ENCODE data around the gene CLIP1. TPM values are rescaled to one million over a fixed set of nuclear protein-coding genes. Genes with fewer than 3 reads are reported as not detected.
A peak's percentile ranks its signal among the peaks of the same experiment; 100 is the strongest.
"Not testable (repeated sequence)": the region's sequence is repeated elsewhere in the genome, so short reads cannot be mapped to it uniquely, and the experiment has no call there.

Gene CLIP1
- 78.6 and 81.8 TPM in 2 replicates for total RNA-seq
- long read RNA-seq, partial matches to known transcripts: 150 of 183 reads
- long read RNA-seq, other reads (novel, unspliced or antisense): 31 of 183 reads

GRCh38 chr12:122421821-122422729, at the start of gene CLIP1:
Gene CLIP1 (minus strand): TSS chr12:122422669. CDS start chr12:122380452, 42,217 bp downstream.
- DNase-seq (ENCODE audit: low spot score, unreplicated experiment): peak; percentile 69
- Mint-ChIP-seq H3K4me3 (ENCODE audit: low read depth) (peak within 1 kb of the TSS; percentile 92), H3K27me3 (no peaks in the 10 kb centered on the region), H3K36me3 (ENCODE audit: insufficient read depth) (peaks cover 4% of the 10 kb centered on the region), H3K27ac (peak within 1 kb of the TSS; percentile 100), H3K4me1 (ENCODE audit: low read depth) (peaks cover 36% of the 10 kb centered on the region), H3K9me3 (ENCODE audit: low read depth) (no peaks in the 10 kb centered on the region)
- peak; percentile 48 for TF ChIP-seq CTCF (IDR thresholded peaks at IDR 0.05; ENCODE audit: unreplicated experiment)

- Mint-ChIP-seq H3K9me3 (ENCODE audit: low read depth) (no peaks in the 10 kb centered on the region), H3K4me1 (ENCODE audit: low read depth) (peaks cover 8% of the 10 kb centered on the region), H3K27ac (peak overlapping the region; percentile 43), H3K27me3 (no peaks in the 10 kb centered on the region), H3K4me3 (ENCODE audit: low read depth) (no peak overlapping the region), H3K36me3 (ENCODE audit: insufficient read depth) (peaks cover 16% of the 10 kb centered on the region)
- peak; percentile 80 for TF ChIP-seq CTCF (IDR thresholded peaks at IDR 0.05; ENCODE audit: unreplicated experiment)
- no peak for DNase-seq (ENCODE audit: low spot score, unreplicated experiment)
These were observed 49.1 kb upstream of the CLIP1 start for GRCh38 chr12:122471324-122472226.

GRCh38 chr12:122470576-122470975, 48.1 kb upstream of the CLIP1 start:
- not testable (repeated sequence) for H3K4me1 Mint-ChIP-seq (ENCODE audit: low read depth); DNase-seq (ENCODE audit: low spot score, unreplicated experiment); H3K9me3 Mint-ChIP-seq (ENCODE audit: low read depth); H3K4me3 Mint-ChIP-seq (ENCODE audit: low read depth); H3K36me3 Mint-ChIP-seq (ENCODE audit: insufficient read depth); H3K27ac Mint-ChIP-seq; H3K27me3 Mint-ChIP-seq

GRCh38 chr12:122469856-122470255, 47.4 kb upstream of the CLIP1 start:
- DNase-seq (ENCODE audit: low spot score, unreplicated experiment); H3K27me3 Mint-ChIP-seq; H3K27ac Mint-ChIP-seq; H3K4me3 Mint-ChIP-seq (ENCODE audit: low read depth); H3K36me3 Mint-ChIP-seq (ENCODE audit: insufficient read depth); H3K9me3 Mint-ChIP-seq (ENCODE audit: low read depth); H3K4me1 Mint-ChIP-seq (ENCODE audit: low read depth): not testable (repeated sequence)

GRCh38 chr12:122467983-122468382, 45.5 kb upstream of the CLIP1 start:
- H3K4me3 Mint-ChIP-seq (ENCODE audit: low read depth): no peak overlapping the region
- no peaks in the 10 kb centered on the region for H3K36me3 Mint-ChIP-seq (ENCODE audit: insufficient read depth)
- peaks cover 8% of the 10 kb centered on the region for H3K4me1 Mint-ChIP-seq (ENCODE audit: low read depth)
- H3K9me3 Mint-ChIP-seq (ENCODE audit: low read depth): no peaks in the 10 kb centered on the region
- TF ChIP-seq CTCF (IDR thresholded peaks at IDR 0.05; ENCODE audit: unreplicated experiment): no peak
- DNase-seq (ENCODE audit: low spot score, unreplicated experiment): no peak
- peak overlapping the region; percentile 37 for H3K27ac Mint-ChIP-seq
- no peaks in the 10 kb centered on the region for H3K27me3 Mint-ChIP-seq

GRCh38 chr12:122464317-122465042, 42.0 kb upstream of the CLIP1 start:
- H3K4me1 Mint-ChIP-seq (ENCODE audit: low read depth); DNase-seq (ENCODE audit: low spot score, unreplicated experiment): not testable (repeated sequence)
- H3K27ac Mint-ChIP-seq: peak overlapping the region; percentile 65

More at GRCh38 chr12:122464317-122465042, 42.0 kb upstream of the CLIP1 start:
- not testable (repeated sequence) for H3K36me3 Mint-ChIP-seq (ENCODE audit: insufficient read depth); H3K9me3 Mint-ChIP-seq (ENCODE audit: low read depth); H3K4me3 Mint-ChIP-seq (ENCODE audit: low read depth); H3K27me3 Mint-ChIP-seq

Data from progenitor cell of endocrine pancreas (in vitro differentiated cells).